Testis (tissue), 3 donors: Measurements from ENCODE around the gene PUM1. TPM values are rescaled to one million over a fixed set of nuclear protein-coding genes. Genes with fewer than 3 reads are reported as not detected.

Experiments used
- DNase-seq: peaks from one replicate; pipeline ENCODE4 v3.0.0-alpha.2; 2019
- H3K27ac ChIP-seq, 2 donors: fragments of 200-600 bp; sonication (generic); one replicate each; pipeline ENCODE4 v1.5.1; 2019
- H3K27me3 ChIP-seq: fragments of 200-600 bp; sonication (generic); one replicate; pipeline ENCODE4 v1.5.1; 2019
- H3K36me3 ChIP-seq: fragments of 200-600 bp; sonication (generic); one replicate; pipeline ENCODE4 v1.5.1; 2017; ENCODE audit warnings: low read depth; ENCODE audit errors: missing control alignments
- H3K4me1 ChIP-seq: fragments of 200-600 bp; sonication (generic); one replicate; pipeline ENCODE4 v1.5.1; 2019
- H3K4me3 ChIP-seq, 2 donors: fragments of 200-600 bp; sonication (generic); one replicate each; pipeline ENCODE4 v1.5.1; 2017 to 2019
- H3K9me3 ChIP-seq: fragments of 200-600 bp; sonication (generic); one replicate; pipeline ENCODE4 v1.5.1; 2017
- CTCF ChIP-seq, 3 experiments: fragments of 450-650 bp in 2 of 3; fragments of 200-600 bp in 1 of 3; sonication (generic) in 1 of 3; IDR thresholded peaks; one replicate each; pipeline ENCODE4 v1.5.1; 2016 to 2019; ENCODE audit warnings: antibody characterized with exemption in 3 of 3, mild to moderate bottlenecking in 2 of 3, moderate library complexity in 1 of 3
- POLR2A ChIP-seq: fragments of 450-650 bp; IDR thresholded peaks from one replicate; pipeline ENCODE4 v1.6.1; 2017; ENCODE audit warnings: antibody characterized with exemption, mild to moderate bottlenecking, moderate library complexity
- WGBS, 2 donors: methylation state at CpG; one replicate each; pipeline ENCODE4 v1.1.5; 2018; 5-methylcytosine and 5-hydroxymethylcytosine counted together
- intact Hi-C: fragments of 100-400 bp; cut with DNase I; formaldehyde crosslinking; loops from one replicate; pipeline ENCODE4 v1.15.1; 2023; ENCODE audit warnings: low total_unique reads
- polyA plus RNA-seq: library from polyadenylated mRNA; stranded (reverse); fragments of 350-450 nt; fragmentation: Illumina TruSeq; extraction: RNeasy Lipid Tissue Mini Kit (QIAGEN cat#74804); gene quantifications from one replicate; pipeline ENCODE4 v1.2.3, GENCODE V29; 2014; ENCODE audit warnings: low read depth, low replicate concordance; ENCODE audit not compliant: insufficient read depth
- total RNA-seq, 2 donors: library from RNA; depleted of rRNA; stranded (reverse); fragments of >200 nt; gene quantifications; one replicate each; pipeline ENCODE4 v1.2.3, GENCODE V29; 2016

Gene PUM1
- total and polyA plus RNA-seq, 3 donors from 2014 or later = 41.3 to 89.0 (median 70.5) TPM

DNA sequence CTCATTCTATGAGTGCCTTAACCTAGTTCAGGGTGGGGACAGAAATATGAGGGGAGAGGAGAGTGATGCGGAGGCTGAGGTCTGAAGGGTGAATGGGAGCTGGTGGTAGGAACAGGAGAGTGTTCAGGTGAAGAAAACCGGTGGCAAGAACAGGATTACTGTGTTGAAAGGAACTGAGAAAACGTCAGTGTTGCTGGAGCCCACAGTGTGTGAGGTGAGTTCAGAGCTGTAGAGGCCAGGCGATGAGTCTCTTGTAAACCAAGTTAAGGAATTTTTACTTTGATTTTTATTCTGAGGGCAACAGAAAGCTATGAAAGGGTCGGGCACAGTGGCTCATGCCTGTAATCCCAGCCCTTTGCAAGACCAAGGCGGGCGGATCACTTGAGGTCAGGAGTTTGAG lies 45.3 kb upstream of the PUM1 start:
- H3K9me3 ChIP-seq = no peaks in the 10 kb centered on the region
- intact Hi-C loops = no loop called here
- WGBS, 2 donors = 90 to 92% methylated on average over 7 of the region's 7 CpGs

GRCh38 chr1:31108861-31109260 lies 43.3 kb upstream of the PUM1 start:
- H3K27ac ChIP-seq = no peak overlapping the region
- TF ChIP-seq POLR2A = no peak
- no peak for TF ChIP-seq CTCF (IDR thresholded peaks at IDR 0.05)
- intact Hi-C loops = no loop called here
- H3K27me3 ChIP-seq = no peaks in the 10 kb centered on the region
- no peaks in the 10 kb centered on the region for H3K4me1 ChIP-seq
- no peaks in the 10 kb centered on the region for H3K36me3 ChIP-seq
- H3K9me3 ChIP-seq = no peaks in the 10 kb centered on the region
- 91 to 96% methylated on average over 5 of the region's 5 CpGs for WGBS, 2 donors
- H3K4me3 ChIP-seq = no peak overlapping the region
- DNase-seq = no peak

More for the DNA sequence above, 45.3 kb upstream of the PUM1 start:
- Histone ChIP-seq H3K27me3 (no peaks in the 10 kb centered on the region), H3K4me1 (no peaks in the 10 kb centered on the region), H3K4me3 (no peak overlapping the region), H3K36me3 (no peaks in the 10 kb centered on the region), H3K27ac (no peak overlapping the region)
- DNase-seq = no peak
- TF ChIP-seq POLR2A = no peak
- no peak for TF ChIP-seq CTCF (IDR thresholded peaks at IDR 0.05)

DNA sequence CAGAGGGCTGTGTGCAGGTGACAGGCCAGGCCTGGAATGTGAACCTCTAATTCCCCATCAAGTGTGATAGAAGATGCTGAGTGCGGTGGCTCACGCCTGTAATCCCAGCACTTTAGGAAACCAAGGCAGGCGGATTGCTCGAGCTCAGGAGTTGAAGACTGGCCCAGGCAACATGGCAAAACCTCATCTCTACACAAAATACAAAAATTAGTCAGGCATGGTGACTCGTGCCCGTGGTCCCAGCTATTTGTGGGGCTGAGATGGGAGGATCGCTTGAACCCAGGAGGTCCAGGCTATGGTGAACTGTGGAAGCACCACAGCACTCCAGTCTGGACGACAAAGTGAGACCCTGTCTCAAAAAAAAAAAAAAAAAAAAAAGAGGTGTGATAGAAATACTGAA lies 40.1 kb upstream of the PUM1 start:
- Histone ChIP-seq H3K27me3 (no peaks in the 10 kb centered on the region), H3K4me3 (no peak overlapping the region), H3K9me3 (no peaks in the 10 kb centered on the region), H3K4me1 (peaks cover 15% of the 10 kb centered on the region), H3K27ac (no peak overlapping the region), H3K36me3 (no peaks in the 10 kb centered on the region)
- no peak for TF ChIP-seq CTCF (IDR thresholded peaks at IDR 0.05)
- no peak for TF ChIP-seq POLR2A
- 90 to 96% methylated on average over 7 to 8 of the region's 8 CpGs for WGBS, 2 donors
- DNase-seq = no peak
- intact Hi-C loops = no loop called here

GRCh38 chr1:31102501-31102950 lies 37.0 kb upstream of the PUM1 start:
- H3K4me3 ChIP-seq = no peak overlapping the region
- H3K9me3 ChIP-seq = no peaks in the 10 kb centered on the region
- H3K36me3 ChIP-seq = no peaks in the 10 kb centered on the region
- intact Hi-C loops = no loop called here
- no peak overlapping the region for H3K27ac ChIP-seq
- no peaks in the 10 kb centered on the region for H3K27me3 ChIP-seq
- H3K4me1 ChIP-seq = peaks cover 15% of the 10 kb centered on the region
- no peak for DNase-seq
- 44 to 65% methylated on average over 5 of the region's 5 CpGs for WGBS, 2 donors
- TF ChIP-seq POLR2A (no peak), CTCF (IDR thresholded peaks at IDR 0.05) (no peak)

DNA sequence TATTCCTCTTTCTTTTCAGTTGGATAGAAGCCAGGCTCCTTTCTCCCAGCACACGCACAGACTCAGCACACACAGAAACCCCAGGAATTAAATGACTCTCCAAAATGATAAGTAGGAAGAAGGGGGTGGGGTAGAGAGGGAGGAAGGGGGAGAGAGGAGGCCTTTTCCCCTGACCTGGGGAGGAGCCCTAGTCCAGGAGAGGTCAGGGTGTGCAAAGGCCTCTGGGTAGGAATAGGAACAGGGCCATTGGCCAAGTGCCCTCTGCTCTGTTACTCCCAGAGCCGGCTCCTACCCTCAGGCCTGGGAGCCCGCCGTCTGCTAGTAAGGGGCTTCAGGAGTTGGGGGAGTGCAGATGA lies 35.6 kb upstream of the PUM1 start:
- Histone ChIP-seq H3K27me3 (no peaks in the 10 kb centered on the region), H3K4me3 (no peak overlapping the region), H3K36me3 (no peaks in the 10 kb centered on the region), H3K27ac (no peak overlapping the region), H3K9me3 (no peaks in the 10 kb centered on the region), H3K4me1 (peaks cover 15% of the 10 kb centered on the region)
- TF ChIP-seq POLR2A = no peak
- TF ChIP-seq CTCF (IDR thresholded peaks at IDR 0.05) = no peak
- 54 to 63% methylated on average over 4 of the region's 4 CpGs for WGBS, 2 donors
- intact Hi-C loops = no loop called here
- DNase-seq = no peak
